GM12865 (cell line): ENCODE results near the gene SLC27A6.

ENCODE experiments used
- DNase-seq: peaks from one replicate; pipeline ENCODE4 v3.0.0; 2010; ENCODE audit warnings: low read depth
- H3K4me3 ChIP-seq: 2 replicates; pipeline ENCODE4 v1.5.1; 2011; ENCODE audit warnings: mild to moderate bottlenecking, low read depth, low read length, control low read depth
- CTCF ChIP-seq: IDR thresholded peaks from 2 replicates; pipeline ENCODE4 v1.5.1; 2011; ENCODE audit warnings: low read length, control low read depth, low read depth, inconsistent platforms; ENCODE audit not compliant: insufficient read depth; ENCODE audit errors: missing control alignments

Gene SLC27A6

GRCh38 chr5:129046151-129046550 lies 80.9 kb downstream of the SLC27A6 start:
- H3K4me3 ChIP-seq, result no peak overlapping the region
- no peak for DNase-seq
- no peak for TF ChIP-seq CTCF

- DNase-seq, result no peak
- no peak for TF ChIP-seq CTCF
- H3K4me3 ChIP-seq, result no peak overlapping the region
Measured at GRCh38 chr5:129048509-129048908, 83.2 kb downstream of the SLC27A6 start.

GRCh38 chr5:129049126-129049799 lies 84.0 kb downstream of the SLC27A6 start:
- H3K4me3 ChIP-seq, result no peak overlapping the region
- DNase-seq, result no peak
- TF ChIP-seq CTCF, result no peak

- DNase-seq, result no peak
- H3K4me3 ChIP-seq, result no peak overlapping the region
- no peak for TF ChIP-seq CTCF
Measured at GRCh38 chr5:129051283-129051682, 86.0 kb downstream of the SLC27A6 start.

- no peak overlapping the region for H3K4me3 ChIP-seq
- DNase-seq, result no peak
- TF ChIP-seq CTCF, result no peak
Measured at GRCh38 chr5:129053438-129053837, 88.2 kb downstream of the SLC27A6 start.

GRCh38 chr5:129057329-129057728 lies 92.0 kb downstream of the SLC27A6 start:
- DNase-seq, result no peak
- H3K4me3 ChIP-seq, result no peak overlapping the region
- no peak for TF ChIP-seq CTCF

- no peak overlapping the region for H3K4me3 ChIP-seq
- no peak for TF ChIP-seq CTCF
- DNase-seq, result no peak
Measured at GRCh38 chr5:129061849-129062248, 96.6 kb downstream of the SLC27A6 start.
